ENCODE measurements around the gene TDRD3.

- TF ChIP-seq POLR2A (IDR thresholded peaks at IDR 0.05) (no peak), CTCF (IDR thresholded peaks at IDR 0.05) (no peak)
These were observed 85.0 kb downstream of the TDRD3 start for GRCh38 chr13:60482012-60482411.

All from esophagus squamous epithelium (tissue), 4 donors.